Choroid plexus epithelial cell (primary cell): Measurements from ENCODE around the gene POU6F1.

Experiments
- DNase-seq: peaks from one replicate; pipeline ENCODE4 v3.0.0-alpha.2; 2010; ENCODE audit warnings: low read depth
- H3K4me3 ChIP-seq: 2 replicates; pipeline ENCODE4 v1.5.1; 2011; ENCODE audit warnings: low read depth, mild to moderate bottlenecking, control low read depth, low read length, moderate library complexity
- TF ChIP-seq, protein P1 (sequence below): conservative IDR thresholded peaks from 2 replicates; pipeline ENCODE4 v1.5.1; 2011; ENCODE audit warnings: low read depth, mild to moderate bottlenecking, control low read depth, inconsistent platforms, low read length, moderate library complexity

The POU6F1 gene

GRCh38 chr12:51198568-51199365 is 19.1 kb downstream of the POU6F1 start:
- DNase-seq: peak; percentile 11
- no peak overlapping the region for H3K4me3 ChIP-seq
- TF ChIP-seq, protein P1, sequence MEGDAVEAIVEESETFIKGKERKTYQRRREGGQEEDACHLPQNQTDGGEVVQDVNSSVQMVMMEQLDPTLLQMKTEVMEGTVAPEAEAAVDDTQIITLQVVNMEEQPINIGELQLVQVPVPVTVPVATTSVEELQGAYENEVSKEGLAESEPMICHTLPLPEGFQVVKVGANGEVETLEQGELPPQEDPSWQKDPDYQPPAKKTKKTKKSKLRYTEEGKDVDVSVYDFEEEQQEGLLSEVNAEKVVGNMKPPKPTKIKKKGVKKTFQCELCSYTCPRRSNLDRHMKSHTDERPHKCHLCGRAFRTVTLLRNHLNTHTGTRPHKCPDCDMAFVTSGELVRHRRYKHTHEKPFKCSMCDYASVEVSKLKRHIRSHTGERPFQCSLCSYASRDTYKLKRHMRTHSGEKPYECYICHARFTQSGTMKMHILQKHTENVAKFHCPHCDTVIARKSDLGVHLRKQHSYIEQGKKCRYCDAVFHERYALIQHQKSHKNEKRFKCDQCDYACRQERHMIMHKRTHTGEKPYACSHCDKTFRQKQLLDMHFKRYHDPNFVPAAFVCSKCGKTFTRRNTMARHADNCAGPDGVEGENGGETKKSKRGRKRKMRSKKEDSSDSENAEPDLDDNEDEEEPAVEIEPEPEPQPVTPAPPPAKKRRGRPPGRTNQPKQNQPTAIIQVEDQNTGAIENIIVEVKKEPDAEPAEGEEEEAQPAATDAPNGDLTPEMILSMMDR: no peak

- TF ChIP-seq, protein P1: no peak
- H3K4me3 ChIP-seq: no peak overlapping the region
- no peak for DNase-seq
Observed at GRCh38 chr12:51197736-51198567, 19.9 kb downstream of the POU6F1 start.

GRCh38 chr12:51196547-51196946 is 21.3 kb downstream of the POU6F1 start:
- TF ChIP-seq, protein P1: no peak
- no peak overlapping the region for H3K4me3 ChIP-seq
- DNase-seq: no peak

DNA sequence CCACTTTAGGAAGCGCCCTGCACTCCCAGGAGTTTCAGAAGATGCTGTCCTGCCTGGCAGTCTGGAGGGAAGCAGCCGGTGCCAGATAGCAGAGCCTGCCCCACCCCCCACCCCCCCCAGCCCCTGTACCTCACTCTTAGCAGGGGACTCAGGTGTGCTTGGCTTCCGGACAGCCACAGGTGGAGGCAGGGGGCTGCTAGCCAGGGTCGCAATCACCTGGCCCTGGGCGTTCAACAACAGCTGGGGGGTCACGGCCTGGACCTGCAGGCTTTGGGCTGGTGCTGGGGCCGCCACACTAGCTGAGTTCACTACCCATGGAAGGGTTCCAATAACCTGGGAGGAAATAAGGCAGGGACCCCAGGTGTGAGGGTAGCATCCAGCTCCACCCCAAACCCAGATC is 22.0 kb downstream of the POU6F1 start:
- no peak for DNase-seq
- TF ChIP-seq, protein P1: no peak
- H3K4me3 ChIP-seq: no peak overlapping the region

- TF ChIP-seq, protein P1: peak; percentile 6
- DNase-seq: no peak
- no peak overlapping the region for H3K4me3 ChIP-seq
Observed at GRCh38 chr12:51192284-51192671, 25.6 kb downstream of the POU6F1 start.

DNA sequence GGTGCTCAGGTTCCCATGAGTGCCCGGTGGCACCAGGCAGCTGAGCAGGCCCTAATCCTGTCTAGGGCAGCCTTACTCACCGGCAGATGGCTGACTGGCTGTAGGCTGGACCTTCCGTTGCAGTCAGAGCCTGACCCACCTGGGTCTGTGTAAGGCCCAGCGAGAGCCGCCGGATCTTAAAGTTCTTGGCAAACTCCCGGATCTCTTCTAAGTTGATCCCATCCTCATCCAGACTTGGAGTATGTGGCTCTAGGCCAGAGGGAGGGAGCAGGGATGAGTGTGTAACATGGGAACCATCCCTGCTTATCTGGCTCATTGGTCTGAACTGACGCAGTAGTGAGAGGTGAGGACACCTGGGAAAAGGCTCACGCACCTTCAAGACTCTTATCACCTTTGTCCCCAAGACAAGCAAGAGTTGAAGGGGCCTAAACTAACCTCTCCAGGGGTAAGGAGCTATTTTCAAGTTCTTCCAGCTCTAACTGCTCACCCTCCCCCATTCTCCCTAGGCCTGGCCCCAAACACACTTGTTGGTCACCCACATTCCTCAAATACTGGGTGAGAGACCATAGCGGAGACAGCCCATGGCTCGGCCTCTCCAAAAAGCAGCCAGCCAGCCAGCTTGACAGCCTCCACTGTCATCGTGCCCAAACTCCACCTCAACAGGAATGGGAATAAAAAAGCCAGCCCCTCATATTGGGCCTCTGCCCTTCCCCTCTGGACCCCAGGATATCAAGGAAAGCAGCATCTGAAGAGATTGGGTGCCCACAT is 26.2 kb downstream of the POU6F1 start:
- no peak for DNase-seq
- H3K4me3 ChIP-seq: no peak overlapping the region
- TF ChIP-seq, protein P1: no peak
